NCI-H460 (cell line): ENCODE data around the gene HOTAIR. TPM values are rescaled to one million over a fixed set of nuclear protein-coding genes. Genes with fewer than 3 reads are reported as not detected.

ENCODE experiments used
- DNase-seq: peaks from one replicate; pipeline ENCODE4 v3.0.0-alpha.2; 2016; ENCODE audit warnings: low read depth; ENCODE audit errors: extremely low read depth
- total RNA-seq: library from RNA; depleted of rRNA; stranded (reverse); fragments of >200 nt; shearing (Covaris generic); gene quantifications from 2 replicates; pipeline ENCODE4 v1.2.3, GENCODE V29; 2014

HOTAIR gene
- total RNA-seq, 1 experiment from 2014 or later: 0.17 TPM

GRCh38 chr12:53963434-53964314, 11.1 kb downstream of the HOTAIR start:
- DNase-seq: no peak

- DNase-seq: no peak
These were observed 11.7 kb downstream of the HOTAIR start for GRCh38 chr12:53963005-53963404.

DNA sequence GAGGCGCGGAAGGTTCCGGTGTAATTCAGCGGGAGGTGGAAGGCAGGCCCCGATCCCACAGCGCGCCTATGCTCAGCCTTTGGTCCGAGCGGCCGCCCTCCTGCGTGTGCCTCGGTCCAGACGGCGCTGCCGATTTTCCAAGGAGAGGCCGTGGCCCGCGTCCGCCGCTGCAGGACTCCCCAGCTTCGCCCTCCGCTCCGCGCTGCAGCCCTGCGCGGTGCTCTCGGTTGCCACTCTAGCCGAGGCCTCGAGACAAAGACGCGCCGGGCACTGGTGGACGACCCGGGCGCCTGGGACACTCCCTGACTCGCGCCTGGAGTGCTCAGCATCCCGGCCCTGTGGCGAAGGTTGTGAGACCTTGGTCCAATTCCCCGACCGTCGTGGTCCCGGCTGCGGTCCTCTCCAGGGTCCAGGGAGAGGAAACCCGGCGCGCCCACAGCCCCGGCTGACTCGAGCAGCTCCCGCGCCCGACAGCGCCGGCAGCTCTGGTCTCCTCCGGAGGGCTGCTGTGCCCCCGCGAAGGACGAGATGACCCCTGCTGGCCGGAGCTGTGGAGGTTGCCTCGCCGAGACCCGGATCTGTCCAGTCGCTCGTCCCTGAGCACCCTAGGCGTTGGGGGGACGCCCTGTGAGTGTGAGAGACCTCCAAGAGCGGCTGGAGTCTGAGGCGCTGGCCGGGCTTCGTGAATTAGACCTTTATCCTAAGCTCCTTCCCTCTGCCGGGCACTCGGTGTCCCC, 13.6 kb downstream of the HOTAIR start:
- DNase-seq: no peak

DNA sequence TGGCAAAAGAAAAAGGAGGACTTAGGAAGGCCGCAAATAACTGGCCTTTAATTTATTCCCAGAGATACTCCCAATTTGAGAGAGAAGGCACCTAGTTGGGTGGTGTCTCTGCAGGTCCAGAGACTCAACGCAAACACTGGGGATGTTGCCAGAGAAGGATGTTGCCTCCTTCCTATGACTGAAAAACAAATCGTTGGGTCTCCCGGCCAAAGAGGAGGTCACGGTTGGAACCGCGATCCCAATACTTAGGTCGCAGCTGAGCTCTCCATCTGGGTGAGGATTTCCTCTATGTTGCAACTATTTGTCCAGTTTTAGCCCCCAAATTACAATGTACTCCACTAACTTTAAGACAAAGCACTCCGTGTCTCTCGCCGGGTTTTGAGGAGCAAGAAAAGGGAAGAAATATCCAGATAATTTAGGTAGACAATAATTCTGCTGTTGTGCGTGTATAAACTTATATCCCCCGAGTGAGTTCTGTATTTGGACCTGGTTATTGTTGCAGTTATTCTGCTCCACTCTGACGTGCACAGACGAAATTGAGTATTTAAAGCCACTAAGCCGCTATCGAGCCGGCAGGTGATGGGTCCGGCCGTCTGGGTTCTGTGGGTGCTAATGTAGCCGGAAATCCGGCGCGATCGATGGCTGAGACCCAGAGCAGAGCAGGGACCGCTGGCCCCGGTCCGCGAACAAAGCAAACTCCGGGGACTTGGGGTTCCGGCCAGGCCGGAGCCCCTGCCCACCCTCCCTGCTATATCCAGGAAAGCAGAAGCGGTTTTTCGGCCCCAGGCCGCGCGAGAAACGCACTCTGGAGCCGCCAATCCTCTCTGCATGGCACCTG, 14.3 kb downstream of the HOTAIR start:
- DNase-seq: no peak

DNA sequence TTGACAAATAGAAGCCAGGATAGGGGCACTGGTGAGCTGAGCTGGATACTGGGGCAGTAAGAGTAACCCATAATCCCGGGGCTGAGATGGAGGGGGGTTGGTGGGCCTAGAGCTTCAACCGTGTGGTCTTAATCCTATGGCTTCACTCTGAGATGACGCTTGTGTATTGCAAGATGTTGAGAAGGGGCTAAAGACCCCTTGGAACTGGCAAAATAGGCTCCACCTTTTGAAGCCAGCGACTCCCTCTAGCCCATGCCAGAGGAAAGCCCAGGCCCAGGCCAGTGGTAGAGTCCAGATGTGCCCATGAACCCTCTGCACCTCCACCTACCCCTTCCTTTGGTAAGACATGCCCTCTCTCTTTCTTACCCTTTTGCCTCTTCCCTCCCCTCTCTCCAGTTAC, 15.4 kb downstream of the HOTAIR start:
- DNase-seq: no peak

DNA sequence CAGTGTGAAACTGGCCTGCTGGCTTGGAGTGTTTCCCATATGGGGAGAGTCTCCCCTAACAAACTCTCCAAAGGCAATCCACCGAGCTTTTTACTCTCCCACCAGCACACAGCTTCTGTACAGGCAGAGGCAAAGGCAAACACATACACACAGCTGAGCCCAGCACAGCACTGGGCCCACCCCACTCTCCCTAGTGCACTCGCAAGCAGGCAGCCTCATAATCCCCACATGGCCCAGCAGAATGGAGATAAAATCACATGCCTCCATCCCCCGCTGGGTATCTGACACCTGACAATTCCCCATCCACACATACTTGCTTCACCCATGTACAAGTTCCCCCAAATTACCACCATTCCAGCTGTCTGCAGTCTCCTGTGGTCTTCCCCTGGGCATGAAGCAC, 16.6 kb downstream of the HOTAIR start:
- DNase-seq: no peak

GRCh38 chr12:53956914-53957536, 17.7 kb downstream of the HOTAIR start:
- DNase-seq: no peak

- DNase-seq: no peak
These were observed 18.4 kb downstream of the HOTAIR start for GRCh38 chr12:53956251-53956887.

DNA sequence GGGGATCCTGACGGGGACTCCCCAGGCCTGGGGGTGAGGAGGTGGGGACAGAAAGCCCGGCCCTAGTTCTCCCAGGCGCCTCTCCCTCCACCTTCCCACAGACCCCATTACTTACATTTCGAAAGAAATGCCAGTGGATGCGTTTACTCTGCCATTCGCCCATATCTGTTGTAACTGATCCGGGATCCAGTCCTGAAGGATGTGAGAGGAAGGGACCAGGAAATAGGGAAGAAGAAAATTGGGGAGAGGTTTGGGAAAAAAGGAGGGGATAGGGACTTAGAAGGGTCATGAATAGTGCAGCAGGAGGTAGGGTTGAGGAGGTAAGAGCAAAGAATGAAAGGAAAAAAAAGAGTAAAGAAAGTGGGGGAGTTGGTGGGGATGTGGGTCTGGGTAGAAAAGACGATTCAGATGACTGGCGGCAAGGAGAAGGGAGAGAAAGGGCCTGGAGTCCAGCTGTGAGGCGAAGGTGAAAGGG, 18.9 kb downstream of the HOTAIR start:
- no peak for DNase-seq

- DNase-seq: no peak
These were observed 19.5 kb downstream of the HOTAIR start for GRCh38 chr12:53955036-53955775.

- DNase-seq: no peak
These were observed 20.1 kb downstream of the HOTAIR start, which contains the start of gene HOXC12 for GRCh38 chr12:53954694-53955035. Gene HOXC12 (plus strand): TSS chr12:53954903. CDS start chr12:53954930, 27 bp downstream.

DNA sequence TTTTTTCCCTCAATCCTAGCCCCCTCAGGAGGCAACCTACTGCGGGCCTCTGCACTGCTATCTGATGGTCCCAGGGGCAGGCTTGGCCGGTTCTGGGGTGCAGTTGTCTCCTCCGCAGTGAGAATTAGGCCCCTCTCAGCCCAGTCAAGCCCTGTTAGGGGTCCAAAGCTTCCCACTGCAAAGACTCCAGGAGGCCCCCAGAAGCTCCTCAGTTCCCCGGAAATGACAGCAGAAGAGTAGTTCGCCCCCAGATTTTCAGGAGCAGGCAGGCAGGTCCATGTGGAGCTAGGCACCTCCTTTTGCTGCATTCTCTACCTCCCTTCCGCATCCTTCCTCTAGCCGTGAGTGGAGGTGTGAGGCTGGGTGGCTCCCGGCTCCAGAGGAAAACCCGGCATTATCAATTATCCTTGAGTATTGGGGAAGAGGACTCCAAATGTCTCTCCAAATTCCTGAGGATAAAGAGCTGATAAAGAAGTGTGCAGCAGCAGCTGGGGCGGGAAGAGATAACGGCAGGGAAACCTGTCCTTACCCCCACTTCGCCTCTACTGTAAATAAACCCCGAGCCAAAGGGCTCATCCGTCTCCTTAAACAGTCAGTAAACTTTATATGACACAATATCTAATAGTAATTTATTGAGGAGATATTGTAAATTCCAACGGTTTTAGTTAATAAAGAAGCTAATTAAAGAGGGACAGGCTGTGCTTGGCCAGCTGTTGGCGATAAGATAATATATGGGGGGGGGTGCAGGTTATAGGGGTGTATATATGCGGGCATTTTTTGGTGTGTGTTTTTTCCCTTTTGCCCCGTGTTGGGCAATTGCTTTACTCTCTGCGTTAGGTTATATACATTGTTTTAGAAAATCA, 20.7 kb downstream of the HOTAIR start:
- no peak for DNase-seq

GRCh38 chr12:53952871-53953734, 21.7 kb downstream of the HOTAIR start:
- DNase-seq: peak; percentile 27

- no peak for DNase-seq
These were observed 22.4 kb downstream of the HOTAIR start for GRCh38 chr12:53952335-53952694.

GRCh38 chr12:53951577-53952334, 23.0 kb downstream of the HOTAIR start:
- DNase-seq: no peak

- DNase-seq: no peak
These were observed 23.8 kb downstream of the HOTAIR start for GRCh38 chr12:53950789-53951576.
